K562 (cell line): ENCODE results near the gene BICC1. TPM values are rescaled to one million over a fixed set of nuclear protein-coding genes. Genes with fewer than 3 reads are reported as not detected.

Experiments used
- ATAC-seq: fragments of 200-7000 bp; cut with Tn5 transposase; 3 replicates; pipeline ENCODE4 v1.9.1; 2020; ENCODE audit warnings: moderate library complexity
- BruUV-seq: library from RNA; stranded (reverse); fragments of 400-500 nt; replicated peaks from 2 replicates; lab custom pipeline; 2021; lab: Mats Ljungman, UMichigan
- CTCF ChIA-PET: fragments of 300-600 bp; formaldehyde crosslinking; extraction: SDS; loops from one replicate; lab custom pipeline; 2021; ENCODE audit warnings: low intra/inter-chr PET ratio; lab: Yijun Ruan, JAX
- POLR2A ChIA-PET: fragments of 300-600, 350-650 bp; sonication (Branson Sonifier 250); formaldehyde crosslinking; extraction: SDS; loops from one replicate; lab custom pipeline; 2021; ENCODE audit warnings: antibody characterized with exemption, inconsistent platforms; lab: Yijun Ruan, JAX
- DNase-seq, 4 experiments: peaks; one replicate each; pipeline versions ENCODE4 v3.0.0 to v3.0.0-alpha.2; 2011 to 2018; ENCODE audit warnings: low spot score in 3 of 4, mixed read lengths in 3 of 4; ENCODE audit errors: extremely low read depth in 1 of 4
- FAIRE-seq: peaks from 2 replicates; lab custom pipeline; 2011; peaks lifted over from hg19 to GRCh38; lab: Jason Lieb, UNC
- H2AFZ ChIP-seq: 2 replicates; pipeline ENCODE4 v1.6.0; 2011; ENCODE audit warnings: low read depth, low read length, control low read depth, inconsistent platforms
- H3K27ac ChIP-seq: fragments of 200-600 bp; 3 replicates; pipeline ENCODE4 v1.8.0; 2011; ENCODE audit warnings: low read depth, mild to moderate bottlenecking, control low read depth, inconsistent platforms, low read length, moderate library complexity, mixed read lengths; ENCODE audit errors: extremely low read depth
- H3K27me3 ChIP-seq, 2 experiments: fragments of 300-600 bp in 1 of 2; 2 replicates in 1 of 2; 3 replicates in 1 of 2; pipeline versions ENCODE4 v1.6.0 to v1.8.0; 2011; ENCODE audit warnings: inconsistent platforms in 2 of 2, low read length in 2 of 2, mild to moderate bottlenecking in 1 of 2, mixed read lengths in 1 of 2, moderate library complexity in 1 of 2; ENCODE audit not compliant: control insufficient read depth in 2 of 2, insufficient read depth in 2 of 2
- H3K36me3 ChIP-seq: fragments of 300-600 bp; 3 replicates; pipeline ENCODE4 v1.8.0; 2011; ENCODE audit warnings: mild to moderate bottlenecking, low read length, inconsistent platforms; ENCODE audit not compliant: control insufficient read depth, insufficient read depth
- H3K4me1 ChIP-seq, 2 experiments: fragments of 200-600 bp in 1 of 2; replicated peaks in 1 of 2; 2 replicates in 1 of 2; 3 replicates in 1 of 2; pipeline versions ENCODE4 v1.5.1 to v1.8.0; 2011; ENCODE audit warnings: inconsistent platforms in 2 of 2, low read length in 2 of 2, mild to moderate bottlenecking in 1 of 2, mixed read lengths in 1 of 2, moderate library complexity in 1 of 2; ENCODE audit not compliant: control insufficient read depth in 2 of 2, insufficient read depth in 2 of 2
- H3K4me2 ChIP-seq: 2 replicates; pipeline ENCODE4 v1.6.1; 2011; ENCODE audit warnings: low read length, control low read depth, inconsistent platforms, mixed read lengths; ENCODE audit not compliant: insufficient read depth
- H3K4me3 ChIP-seq: fragments of 200-600 bp; sonication (generic), shearing (Covaris generic); 2 replicates; pipeline ENCODE4 v1.5.1; 2016; ENCODE audit warnings: control low read depth, inconsistent platforms
- H3K79me2 ChIP-seq: fragments of 200-600 bp; 3 replicates; pipeline ENCODE4 v1.8.0; 2011; ENCODE audit warnings: low read length, inconsistent platforms; ENCODE audit not compliant: control insufficient read depth, insufficient read depth
- H3K9ac ChIP-seq, 2 experiments: 2 replicates each; pipeline versions ENCODE4 v1.6.0 to v1.6.1; 2011; ENCODE audit warnings: low read depth in 2 of 2, low read length in 2 of 2, control low read depth in 1 of 2, inconsistent platforms in 1 of 2, mild to moderate bottlenecking in 1 of 2, mixed read lengths in 1 of 2; ENCODE audit not compliant: insufficient read depth in 1 of 2
- H3K9me1 ChIP-seq: one replicate; pipeline ENCODE4 v1.6.0; 2011; ENCODE audit warnings: inconsistent platforms, mild to moderate bottlenecking, low read length, moderate library complexity; ENCODE audit not compliant: control insufficient read depth, insufficient read depth
- H3K9me3 ChIP-seq: replicated peaks from 2 replicates; pipeline ENCODE4 v1.5.1; 2011; ENCODE audit warnings: low read depth, low read length, inconsistent platforms; ENCODE audit not compliant: control insufficient read depth, insufficient read depth
- H4K20me1 ChIP-seq: replicated peaks from 2 replicates; pipeline ENCODE4 v1.6.1; 2011; ENCODE audit warnings: low read length, inconsistent platforms, mixed read lengths; ENCODE audit not compliant: control insufficient read depth, insufficient read depth
- BCLAF1 ChIP-seq, 2 experiments: fragments of 450-650 bp in 1 of 2; IDR thresholded peaks; 2 replicates each; pipeline ENCODE4 v1.6.1; 2011 to 2017; ENCODE audit warnings: low read depth in 2 of 2, antibody characterized with exemption in 1 of 2, borderline replicate concordance in 1 of 2, low read length in 1 of 2, mild to moderate bottlenecking in 1 of 2, mixed read lengths in 1 of 2; ENCODE audit not compliant: control insufficient read depth in 1 of 2
- CBX1 ChIP-seq: sonication (generic); IDR thresholded peaks from 2 replicates; pipeline ENCODE4 v1.6.1; 2016; ENCODE audit warnings: antibody characterized with exemption, low read depth, mild to moderate bottlenecking
- EGR1 ChIP-seq: fragments of 450-650 bp; conservative IDR thresholded peaks from 2 replicates; pipeline ENCODE4 v1.6.1; 2017; ENCODE audit warnings: mild to moderate bottlenecking
- GTF2A2 ChIP-seq: IDR thresholded peaks from 2 replicates; pipeline ENCODE4 v1.6.1; 2016; ENCODE audit warnings: mild to moderate bottlenecking, missing genetic modification characterization, missing compliant biosample characterization
- NR4A1 ChIP-seq, 2 experiments: fragments of 250-450 bp in 1 of 2; fragments of 450-650 bp in 1 of 2; sonication (Bioruptor Pico) in 1 of 2; IDR thresholded peaks; 2 replicates each; pipeline versions ENCODE4 v1.4.0 to v1.6.1; 2016 to 2020; ENCODE audit warnings: mild to moderate bottlenecking in 2 of 2, missing compliant biosample characterization in 1 of 2, missing genetic modification characterization in 1 of 2, moderate library complexity in 1 of 2
- SMAD3 ChIP-seq: fragments of 450-650 bp; formaldehyde crosslinking; conservative IDR thresholded peaks from 2 replicates; pipeline ENCODE4 v1.4.0; 2020; ENCODE audit warnings: mild to moderate bottlenecking
- SP2 ChIP-seq: IDR thresholded peaks from 2 replicates; pipeline ENCODE4 v1.6.1; 2011; ENCODE audit warnings: mild to moderate bottlenecking, low read depth, low read length, moderate library complexity; ENCODE audit not compliant: poor library complexity, severe bottlenecking; ENCODE audit errors: extremely low read depth
- TGIF2 ChIP-seq: sonication (generic); formaldehyde crosslinking; IDR thresholded peaks from 2 replicates; pipeline ENCODE4 v1.8.1; 2022; ENCODE audit warnings: mild to moderate bottlenecking, missing genetic modification reagents, moderate library complexity
- ZFP36 ChIP-seq: fragments of 150-350 bp; IDR thresholded peaks from 2 replicates; pipeline ENCODE4 v1.6.1; 2018; ENCODE audit warnings: low read length, low read depth; ENCODE audit not compliant: partially characterized antibody
- WGBS: fragments of 100-300 bp; shearing (Covaris generic); methylation state at CpG from one replicate; pipeline ENCODE4 v1.1.6; 2016; ENCODE audit warnings: low coverage, mixed read lengths; ENCODE audit not compliant: insufficient coverage; ENCODE audit errors: missing lambda C conversion rate; 5-methylcytosine and 5-hydroxymethylcytosine counted together
- in situ Hi-C: fragments of 300-500 bp; cut with MboI; formaldehyde crosslinking; loops from 4 replicates; pipeline ENCODE4 v1.15.0; 2018; ENCODE audit warnings: inconsistent platforms, mixed read lengths
- intact Hi-C: fragments of 100-400 bp; cut with micrococcal nuclease; formaldehyde crosslinking; loops from 2 replicates; pipeline ENCODE4 v1.14.2; 2022
- polyA plus RNA-seq, 8 experiments: library from polyadenylated mRNA; depleted of rRNA in 4 of 8; stranded (reverse) in 5 of 8; unstranded in 3 of 8; fragments of >200 nt; fragmentation: Nextera tagmentation in 2 of 8; fragmentation: Illumina TruSeq in 1 of 8; extraction: Ambion mirVana in 2 of 8; extraction: Trizol in 1 of 8; gene quantifications; 2 replicates each; pipeline versions ENCODE4 v1.2.1 to v1.2.3, GENCODE V29; 2011 to 2014; ENCODE audit warnings: inconsistent platforms in 1 of 8, missing spikeins in 1 of 8
- total RNA-seq, 7 experiments: library from RNA; depleted of rRNA in 6 of 7; stranded (reverse); fragments of >200 nt in 6 of 7; fragmentation: Illumina TruSeq in 2 of 7; extraction: Trizol in 2 of 7; gene quantifications; 2 replicates each; pipeline versions ENCODE4 v1.2.1 to v1.2.3, GENCODE V29; 2011 to 2021; ENCODE audit warnings: low replicate concordance in 1 of 7

The BICC1 gene
- total and polyA plus RNA-seq, 9 of the 15 experiments (the other 6 are each of a cell fraction or from before 2014, with no cell fraction given): not detected

GRCh38 chr10:58556516-58557165 is 44.0 kb downstream of the BICC1 start:
- Histone ChIP-seq H3K9me3 (no peaks in the 10 kb centered on the region), H3K4me3 (no peak overlapping the region), H4K20me1 (no peaks in the 10 kb centered on the region), H3K4me1 (no peaks in the 10 kb centered on the region), H2AFZ (no peak overlapping the region), H3K9ac (no peak overlapping the region), H3K36me3 (no peaks in the 10 kb centered on the region), H3K27me3 (no peaks in the 10 kb centered on the region), H3K4me2 (no peak overlapping the region), H3K9me1 (no peaks in the 10 kb centered on the region), H3K79me2 (no peaks in the 10 kb centered on the region), H3K27ac (no peak overlapping the region)
- no TSS peak for BruUV-seq
- in situ Hi-C loops (no loop called here), intact Hi-C loops (no loop called here)
- FAIRE-seq: no peak
- TF ChIP-seq ZFP36: no peak
- no peak for TF ChIP-seq EGR1
- no peak for TF ChIP-seq SP2
- TF ChIP-seq TGIF2 (CRISPR knock-in tag): no peak
- TF ChIP-seq SMAD3: no peak
- no peak for TF ChIP-seq NR4A1 (CRISPR knock-in tag; IDR thresholded peaks at IDR 0.05)
- no peak for TF ChIP-seq NR4A1 (tag; IDR thresholded peaks at IDR 0.05)
- TF ChIP-seq BCLAF1 (IDR thresholded peaks at IDR 0.05; ENCODE audit: borderline replicate concordance in 1 of 2, control insufficient read depth in 1 of 2, low read depth in 2 of 2, low read length in 1 of 2): no peak
- no peak for TF ChIP-seq GTF2A2 (tag)
- TF ChIP-seq CBX1: no peak
- no peak for ATAC-seq
- no peak for DNase-seq
- CTCF ChIA-PET: no interaction called here
- POLR2A ChIA-PET: no interaction called here
- WGBS: 1% methylated on average over 5 of the region's 5 CpGs
